ENCODE data around the gene TFCP2.

TFCP2 gene

GRCh38 chr12:51077930-51078329 is 95.0 kb downstream of the TFCP2 start:
- Histone ChIP-seq H3K4me2 (ENCODE audit: low read depth, low read length, poor library complexity, severe bottlenecking) (peak overlapping the region; percentile 65), H3K9me3 (ENCODE audit: insufficient read depth, low read depth, low read length) (no peaks in the 10 kb centered on the region), H3K4me1 (ENCODE audit: insufficient read depth, low read length, poor library complexity, severe bottlenecking) (peaks cover 55% of the 10 kb centered on the region), H3K36me3 (ENCODE audit: insufficient read depth, low read length) (peaks cover 12% of the 10 kb centered on the region; the same call in 1 of the 2 replicates), H3F3A (ENCODE audit: low read depth) (peaks cover 4% of the 10 kb centered on the region; the same call in 1 of the 2 replicates), H3K27me3 (ENCODE audit: insufficient read depth, low read length, poor library complexity, severe bottlenecking) (peaks cover 2% of the 10 kb centered on the region), H3K79me2 (ENCODE audit: insufficient read depth, low read length) (peaks cover 71% of the 10 kb centered on the region), H3K9ac (ENCODE audit: low read depth, low read length, poor library complexity, severe bottlenecking) (peak overlapping the region; percentile 39), H4K20me1 (ENCODE audit: insufficient read depth, low read length, poor library complexity, severe bottlenecking) (peaks cover 29% of the 10 kb centered on the region), H3K9me2 (replicated peaks; ENCODE audit: low read depth, low read length) (no peaks in the 10 kb centered on the region), H2AFZ (ENCODE audit: low read length) (no peak overlapping the region), H3K4me3 (ENCODE audit: low read length, poor library complexity, severe bottlenecking) (peak overlapping the region; percentile 44)
- TF ChIP-seq CTCF (conservative IDR thresholded peaks at IDR 0.05; ENCODE audit: low read length): no peak
- no peak for TF ChIP-seq EZH2phosphoT487 (IDR thresholded peaks at IDR 0.05; ENCODE audit: borderline replicate concordance)

GRCh38 chr12:51076236-51076930 is 96.6 kb downstream of the TFCP2 start:
- TF ChIP-seq EZH2phosphoT487 (IDR thresholded peaks at IDR 0.05; ENCODE audit: borderline replicate concordance): no peak
- TF ChIP-seq CTCF (conservative IDR thresholded peaks at IDR 0.05; ENCODE audit: low read length): no peak
- H4K20me1 ChIP-seq (ENCODE audit: insufficient read depth, low read length, poor library complexity, severe bottlenecking): peaks cover 13% of the 10 kb centered on the region

GRCh38 chr12:51075390-51075789 is 97.5 kb downstream of the TFCP2 start:
- H3K27me3 ChIP-seq (ENCODE audit: insufficient read depth, low read length, poor library complexity, severe bottlenecking): no peaks in the 10 kb centered on the region
- H3K9ac ChIP-seq (ENCODE audit: low read depth, low read length, poor library complexity, severe bottlenecking): no peak overlapping the region
- no peaks in the 10 kb centered on the region for H3K9me2 ChIP-seq (replicated peaks; ENCODE audit: low read depth, low read length)
- H3F3A ChIP-seq (ENCODE audit: low read depth): peaks cover 4% of the 10 kb centered on the region; the same call in 1 of the 2 replicates
- H3K79me2 ChIP-seq (ENCODE audit: insufficient read depth, low read length): peaks cover 47% of the 10 kb centered on the region
- H3K4me3 ChIP-seq (ENCODE audit: low read length, poor library complexity, severe bottlenecking): peak overlapping the region; percentile 37
- H4K20me1 ChIP-seq (ENCODE audit: insufficient read depth, low read length, poor library complexity, severe bottlenecking): peaks cover 10% of the 10 kb centered on the region
- TF ChIP-seq CTCF (conservative IDR thresholded peaks at IDR 0.05; ENCODE audit: low read length): no peak
- no peak for TF ChIP-seq EZH2phosphoT487 (IDR thresholded peaks at IDR 0.05; ENCODE audit: borderline replicate concordance)
- no peak overlapping the region for H2AFZ ChIP-seq (ENCODE audit: low read length)
- peak overlapping the region; percentile 65 for H3K4me2 ChIP-seq (ENCODE audit: low read depth, low read length, poor library complexity, severe bottlenecking)
- H3K4me1 ChIP-seq (ENCODE audit: insufficient read depth, low read length, poor library complexity, severe bottlenecking): peaks cover 32% of the 10 kb centered on the region
- no peaks in the 10 kb centered on the region for H3K9me3 ChIP-seq (ENCODE audit: insufficient read depth, low read depth, low read length)
- peaks cover 36% of the 10 kb centered on the region for H3K36me3 ChIP-seq (ENCODE audit: insufficient read depth, low read length)

More at GRCh38 chr12:51076236-51076930, 96.6 kb downstream of the TFCP2 start:
- H3K79me2 ChIP-seq (ENCODE audit: insufficient read depth, low read length): peaks cover 56% of the 10 kb centered on the region
- H3K4me2 ChIP-seq (ENCODE audit: low read depth, low read length, poor library complexity, severe bottlenecking): peak overlapping the region; percentile 65
- peaks cover 4% of the 10 kb centered on the region; the same call in 1 of the 2 replicates for H3F3A ChIP-seq (ENCODE audit: low read depth)
- no peaks in the 10 kb centered on the region for H3K9me3 ChIP-seq (ENCODE audit: insufficient read depth, low read depth, low read length)
- peak overlapping the region; percentile 21 for H3K9ac ChIP-seq (ENCODE audit: low read depth, low read length, poor library complexity, severe bottlenecking)
- H3K36me3 ChIP-seq (ENCODE audit: insufficient read depth, low read length): peaks cover 27% of the 10 kb centered on the region
- no peak overlapping the region for H2AFZ ChIP-seq (ENCODE audit: low read length)
- H3K4me3 ChIP-seq (ENCODE audit: low read length, poor library complexity, severe bottlenecking): peak overlapping the region; percentile 33
- H3K9me2 ChIP-seq (replicated peaks; ENCODE audit: low read depth, low read length): no peaks in the 10 kb centered on the region
- no peaks in the 10 kb centered on the region for H3K27me3 ChIP-seq (ENCODE audit: insufficient read depth, low read length, poor library complexity, severe bottlenecking)
- peaks cover 39% of the 10 kb centered on the region for H3K4me1 ChIP-seq (ENCODE audit: insufficient read depth, low read length, poor library complexity, severe bottlenecking)

Data from Loucy (cell line).